HEK293T (cell line): ENCODE measurements around the gene SMIM38.

Experiments used
- CTBP1 ChIP-seq: fragments of 450-650 bp; IDR thresholded peaks from 2 replicates; pipeline ENCODE4 v1.6.1; 2016; ENCODE audit warnings: borderline replicate concordance
- ELF4 ChIP-seq: fragments of 450-650 bp; IDR thresholded peaks from 2 replicates; pipeline ENCODE4 v1.6.1; 2017; ENCODE audit warnings: antibody characterized with exemption
- FOXM1 ChIP-seq: fragments of 450-650 bp; IDR thresholded peaks from 2 replicates; pipeline ENCODE4 v1.6.1; 2017; ENCODE audit warnings: mild to moderate bottlenecking, borderline replicate concordance
- SP1 ChIP-seq: fragments of 450-650 bp; IDR thresholded peaks from 2 replicates; pipeline ENCODE4 v1.6.1; 2017
- SUZ12 ChIP-seq: fragments of 450-650 bp; IDR thresholded peaks from 2 replicates; pipeline ENCODE4 v1.6.1; 2016; ENCODE audit warnings: mild to moderate bottlenecking

GRCh38 chr11:69201066-69201365 is 45.3 kb downstream of the SMIM38 start:
- no peak for TF ChIP-seq SUZ12
- TF ChIP-seq FOXM1: no peak
- no peak for TF ChIP-seq ELF4
- TF ChIP-seq CTBP1: no peak
- TF ChIP-seq SP1: no peak
